GM10266 (cell line): ENCODE data around the gene SIK3.

ENCODE experiments used
- DNase-seq: peaks from one replicate; pipeline ENCODE4 v3.0.0; 2012; ENCODE audit errors: extremely low spot score
- CTCF ChIP-seq: IDR thresholded peaks from 2 replicates; pipeline ENCODE4 v1.5.1; 2012; ENCODE audit warnings: mild to moderate bottlenecking, low read depth; ENCODE audit not compliant: control insufficient read depth, insufficient read depth; ENCODE audit errors: missing control alignments

SIK3 gene

GRCh38 chr11:116901211-116901610 is 197.0 kb downstream of the SIK3 start:
- no peak for TF ChIP-seq CTCF
- DNase-seq = no peak

GRCh38 chr11:116896211-116896610 is 202.0 kb downstream of the SIK3 start:
- no peak for DNase-seq
- TF ChIP-seq CTCF = no peak

GRCh38 chr11:116895048-116895757 is 203.0 kb downstream of the SIK3 start:
- TF ChIP-seq CTCF = peak; percentile 22
- no peak for DNase-seq

- no peak for DNase-seq
- TF ChIP-seq CTCF = no peak
Observed at GRCh38 chr11:116893906-116894305, 204.3 kb downstream of the SIK3 start.

- no peak for DNase-seq
- TF ChIP-seq CTCF = no peak
Observed at GRCh38 chr11:116893437-116893836, 204.8 kb downstream of the SIK3 start.

GRCh38 chr11:116892374-116892773 is 205.9 kb downstream of the SIK3 start:
- no peak for TF ChIP-seq CTCF
- no peak for DNase-seq

- TF ChIP-seq CTCF = peak; percentile 17
Observed at GRCh38 chr11:116891746-116892145, 206.5 kb downstream of the SIK3 start.

More at GRCh38 chr11:116891746-116892145, 206.5 kb downstream of the SIK3 start:
- no peak for DNase-seq
